ENCODE results near the gene ARMC7. TPM values are rescaled to one million over a fixed set of nuclear protein-coding genes. Genes with fewer than 3 reads are reported as not detected.
A peak's percentile ranks its signal among the peaks of the same experiment; 100 is the strongest.

ARMC7 gene
- total RNA-seq, 1 experiment from 2014 or later, result 12.3 TPM

GRCh38 chr17:75086496-75087181 lies 23.1 kb upstream of the ARMC7 start:
- Histone ChIP-seq H3K4me3 (ENCODE audit: low read depth, low read length, poor library complexity, severe bottlenecking) (no peak overlapping the region), H3K9me3 (ENCODE audit: low read depth, low read length, poor library complexity, severe bottlenecking) (no peaks in the 10 kb centered on the region), H3K36me3 (ENCODE audit: insufficient read depth, low read length, poor library complexity, severe bottlenecking) (no peaks in the 10 kb centered on the region), H3K27ac (ENCODE audit: low read depth, low read length, poor library complexity, severe bottlenecking) (no peak overlapping the region), H3K4me1 (ENCODE audit: insufficient read depth, low read length, poor library complexity, severe bottlenecking) (peaks cover 4% of the 10 kb centered on the region), H3K27me3 (replicated peaks; ENCODE audit: insufficient read depth, low read depth, low read length, poor library complexity) (no peaks in the 10 kb centered on the region)
- intact Hi-C loops (cut with micrococcal nuclease; ENCODE audit: unreplicated experiment), result no loop called here
- TF ChIP-seq, protein P1, sequence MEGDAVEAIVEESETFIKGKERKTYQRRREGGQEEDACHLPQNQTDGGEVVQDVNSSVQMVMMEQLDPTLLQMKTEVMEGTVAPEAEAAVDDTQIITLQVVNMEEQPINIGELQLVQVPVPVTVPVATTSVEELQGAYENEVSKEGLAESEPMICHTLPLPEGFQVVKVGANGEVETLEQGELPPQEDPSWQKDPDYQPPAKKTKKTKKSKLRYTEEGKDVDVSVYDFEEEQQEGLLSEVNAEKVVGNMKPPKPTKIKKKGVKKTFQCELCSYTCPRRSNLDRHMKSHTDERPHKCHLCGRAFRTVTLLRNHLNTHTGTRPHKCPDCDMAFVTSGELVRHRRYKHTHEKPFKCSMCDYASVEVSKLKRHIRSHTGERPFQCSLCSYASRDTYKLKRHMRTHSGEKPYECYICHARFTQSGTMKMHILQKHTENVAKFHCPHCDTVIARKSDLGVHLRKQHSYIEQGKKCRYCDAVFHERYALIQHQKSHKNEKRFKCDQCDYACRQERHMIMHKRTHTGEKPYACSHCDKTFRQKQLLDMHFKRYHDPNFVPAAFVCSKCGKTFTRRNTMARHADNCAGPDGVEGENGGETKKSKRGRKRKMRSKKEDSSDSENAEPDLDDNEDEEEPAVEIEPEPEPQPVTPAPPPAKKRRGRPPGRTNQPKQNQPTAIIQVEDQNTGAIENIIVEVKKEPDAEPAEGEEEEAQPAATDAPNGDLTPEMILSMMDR (conservative IDR thresholded peaks at IDR 0.05; ENCODE audit: low read depth, low read length), result no peak
- TF ChIP-seq EZH2 (IDR thresholded peaks at IDR 0.05; ENCODE audit: borderline replicate concordance, low read depth, low read length, poor library complexity, severe bottlenecking), result no peak
- CTCF ChIA-PET, result no interaction called here
- no TSS peak for BruUV-seq (replicated peaks)
- DNase-seq (ENCODE audit: low spot score), result no peak
- POLR2A ChIA-PET (ENCODE audit: low non-redundant PET), result no interaction called here

- intact Hi-C loops (cut with micrococcal nuclease; ENCODE audit: unreplicated experiment), result no loop called here
- POLR2A ChIA-PET (ENCODE audit: low non-redundant PET), result no interaction called here
- no peak for DNase-seq (ENCODE audit: low spot score)
- BruUV-seq (replicated peaks), result no TSS peak
- Histone ChIP-seq H3K27me3 (replicated peaks; ENCODE audit: insufficient read depth, low read depth, low read length, poor library complexity) (no peaks in the 10 kb centered on the region), H3K4me3 (ENCODE audit: low read depth, low read length, poor library complexity, severe bottlenecking) (peak overlapping the region; percentile 52), H3K36me3 (ENCODE audit: insufficient read depth, low read length, poor library complexity, severe bottlenecking) (no peaks in the 10 kb centered on the region), H3K4me1 (ENCODE audit: insufficient read depth, low read length, poor library complexity, severe bottlenecking) (peaks cover 4% of the 10 kb centered on the region), H3K9me3 (ENCODE audit: low read depth, low read length, poor library complexity, severe bottlenecking) (no peaks in the 10 kb centered on the region), H3K27ac (ENCODE audit: low read depth, low read length, poor library complexity, severe bottlenecking) (peak overlapping the region; percentile 56)
- TF ChIP-seq, protein P1 (conservative IDR thresholded peaks at IDR 0.05; ENCODE audit: low read depth, low read length), result no peak
- no peak for TF ChIP-seq EZH2 (IDR thresholded peaks at IDR 0.05; ENCODE audit: borderline replicate concordance, low read depth, low read length, poor library complexity, severe bottlenecking)
- CTCF ChIA-PET, result no interaction called here
These were observed 22.6 kb upstream of the ARMC7 start for GRCh38 chr17:75087182-75087557.

DNA sequence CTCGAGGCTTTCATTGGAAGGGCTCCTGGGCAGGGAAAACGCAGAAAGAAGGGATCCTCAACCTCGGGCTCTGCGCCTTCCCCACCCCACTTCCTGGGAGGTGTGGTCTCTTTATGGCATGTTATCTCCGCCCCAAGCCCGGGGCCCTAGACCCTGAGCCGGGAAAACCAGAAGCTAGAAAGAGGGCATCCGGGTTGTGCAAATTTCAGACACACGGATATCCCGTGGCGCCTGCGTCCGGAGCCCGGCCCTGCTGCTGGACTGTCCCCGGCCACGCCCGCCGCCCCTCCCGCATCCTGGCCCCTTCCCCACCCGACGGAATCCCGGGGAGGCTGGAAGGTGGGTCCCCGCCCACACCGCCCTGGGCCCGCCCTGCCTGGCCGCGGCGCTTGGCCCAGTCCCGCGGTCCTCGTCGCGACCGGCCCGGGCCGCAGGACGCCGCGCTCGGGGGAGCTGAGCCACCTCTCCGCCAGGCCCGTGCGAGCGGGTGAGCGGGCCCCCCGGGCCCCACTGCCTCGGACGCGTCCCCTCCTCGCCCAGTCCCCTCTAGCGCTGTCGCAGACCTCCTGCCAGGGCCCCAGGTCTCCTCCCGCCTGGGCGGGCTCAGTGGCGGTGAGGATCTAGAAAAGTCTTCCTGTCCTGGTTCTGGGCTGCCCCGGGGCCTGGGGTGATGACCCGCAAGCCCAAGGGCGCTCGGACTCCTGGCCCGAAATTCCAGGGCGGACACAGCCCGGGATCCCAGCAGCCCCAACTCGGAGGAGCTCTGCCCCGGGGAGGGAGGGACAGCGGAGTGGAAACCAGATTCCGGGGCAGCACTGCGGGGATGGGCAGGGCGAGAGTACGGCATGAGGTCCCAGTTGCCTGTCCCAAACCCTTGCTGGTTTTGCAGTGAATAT lies 22.0 kb upstream of the ARMC7 start, which contains the start of gene SLC16A5:
Gene SLC16A5 (plus strand): TSS at position 397 of the 896 bp plus-strand sequence. CDS start 5,683 bp downstream, outside the sequence.
- no TSS peak for BruUV-seq (replicated peaks)
- Histone ChIP-seq H3K36me3 (ENCODE audit: insufficient read depth, low read length, poor library complexity, severe bottlenecking) (no peaks in the 10 kb centered on the region), H3K27me3 (replicated peaks; ENCODE audit: insufficient read depth, low read depth, low read length, poor library complexity) (no peaks in the 10 kb centered on the region), H3K27ac (ENCODE audit: low read depth, low read length, poor library complexity, severe bottlenecking) (peak within 1 kb of the TSS; percentile 56), H3K4me3 (ENCODE audit: low read depth, low read length, poor library complexity, severe bottlenecking) (peak within 1 kb of the TSS; percentile 52), H3K9me3 (ENCODE audit: low read depth, low read length, poor library complexity, severe bottlenecking) (no peaks in the 10 kb centered on the region), H3K4me1 (ENCODE audit: insufficient read depth, low read length, poor library complexity, severe bottlenecking) (peaks cover 4% of the 10 kb centered on the region)
- DNase-seq (ENCODE audit: low spot score), result peak; percentile 74
- no peak for TF ChIP-seq EZH2 (IDR thresholded peaks at IDR 0.05; ENCODE audit: borderline replicate concordance, low read depth, low read length, poor library complexity, severe bottlenecking)
- TF ChIP-seq, protein P1 (conservative IDR thresholded peaks at IDR 0.05; ENCODE audit: low read depth, low read length), result no peak
- ChIA-PET POLR2A (ENCODE audit: low non-redundant PET) (no interaction called here), CTCF (no interaction called here)
- intact Hi-C loops (cut with micrococcal nuclease; ENCODE audit: unreplicated experiment), result no loop called here

Measured in A673 (cell line).